ENCODE results near the gene STK39.

The STK39 gene

GRCh38 chr2:168174756-168175155 is 72.6 kb downstream of the STK39 start:
- no peak for DNase-seq
- Histone ChIP-seq H3K4me3 (ENCODE audit: low read depth, low read length) (no peak overlapping the region), H3K9me3 (ENCODE audit: severe bottlenecking) (no peaks in the 10 kb centered on the region), H3K27me3 (ENCODE audit: insufficient read depth, low read depth, severe bottlenecking) (no peaks in the 10 kb centered on the region), H3K36me3 (peaks cover 6% of the 10 kb centered on the region), H3K27ac (no peak overlapping the region)
- TF ChIP-seq CTCF (IDR thresholded peaks at IDR 0.05; ENCODE audit: low read depth, low read length): no peak

- Histone ChIP-seq H3K27me3 (ENCODE audit: insufficient read depth, low read depth, severe bottlenecking) (no peaks in the 10 kb centered on the region), H3K4me3 (ENCODE audit: low read depth, low read length) (no peak overlapping the region), H3K9me3 (ENCODE audit: severe bottlenecking) (no peaks in the 10 kb centered on the region), H3K27ac (no peak overlapping the region), H3K36me3 (no peaks in the 10 kb centered on the region)
- TF ChIP-seq CTCF (IDR thresholded peaks at IDR 0.05; ENCODE audit: low read depth, low read length): no peak
- no peak for DNase-seq
Measured at GRCh38 chr2:168172071-168172470, 75.3 kb downstream of the STK39 start.

GRCh38 chr2:168171059-168171762 is 76.2 kb downstream of the STK39 start:
- Histone ChIP-seq H3K9me3 (ENCODE audit: severe bottlenecking) (no peaks in the 10 kb centered on the region), H3K4me3 (ENCODE audit: low read depth, low read length) (no peak overlapping the region), H3K27me3 (ENCODE audit: insufficient read depth, low read depth, severe bottlenecking) (no peaks in the 10 kb centered on the region), H3K27ac (no peak overlapping the region), H3K36me3 (no peaks in the 10 kb centered on the region)
- DNase-seq: no peak
- TF ChIP-seq CTCF (IDR thresholded peaks at IDR 0.05; ENCODE audit: low read depth, low read length): no peak

- no peak overlapping the region for H3K4me3 ChIP-seq (ENCODE audit: low read depth, low read length)
- peak overlapping the region; percentile 52 for H3K27ac ChIP-seq
- TF ChIP-seq CTCF (IDR thresholded peaks at IDR 0.05; ENCODE audit: low read depth, low read length): no peak
- H3K27me3 ChIP-seq (ENCODE audit: insufficient read depth, low read depth, severe bottlenecking): no peaks in the 10 kb centered on the region
- H3K36me3 ChIP-seq: no peaks in the 10 kb centered on the region
- peak; percentile 60 for DNase-seq
- no peaks in the 10 kb centered on the region for H3K9me3 ChIP-seq (ENCODE audit: severe bottlenecking)
Measured at GRCh38 chr2:168169097-168169745, 78.2 kb downstream of the STK39 start.

- Histone ChIP-seq H3K27me3 (ENCODE audit: insufficient read depth, low read depth, severe bottlenecking) (no peaks in the 10 kb centered on the region), H3K27ac (no peak overlapping the region), H3K36me3 (peaks cover 3% of the 10 kb centered on the region), H3K9me3 (ENCODE audit: severe bottlenecking) (no peaks in the 10 kb centered on the region), H3K4me3 (ENCODE audit: low read depth, low read length) (no peak overlapping the region)
- TF ChIP-seq CTCF (IDR thresholded peaks at IDR 0.05; ENCODE audit: low read depth, low read length): no peak
- DNase-seq: no peak
Measured at GRCh38 chr2:168167511-168168263, 79.7 kb downstream of the STK39 start.

Measured in WERI-Rb-1 (cell line).